A673 (cell line): ENCODE data around the gene KIF26B. TPM values are rescaled to one million over a fixed set of nuclear protein-coding genes. Genes with fewer than 3 reads are reported as not detected.

ENCODE experiments used
- BruUV-seq: library from RNA; stranded (reverse); fragments of 400-500 nt; replicated peaks from 2 replicates; lab custom pipeline; 2021; lab: Mats Ljungman, UMichigan
- CTCF ChIA-PET: fragments of 300-600 bp; sonication (Branson Sonifier 250); formaldehyde crosslinking; loops from one replicate; lab custom pipeline; 2022; ENCODE audit warnings: antibody characterized with exemption; lab: Charles Lee
- POLR2A ChIA-PET: fragments of 300-600 bp; sonication (Branson Sonifier 250); formaldehyde crosslinking; loops from one replicate; lab custom pipeline; 2022; ENCODE audit warnings: antibody characterized with exemption; ENCODE audit not compliant: low non-redundant PET; lab: Charles Lee
- DNase-seq: peaks from one replicate; pipeline ENCODE4 v3.0.0-alpha.2; 2015; ENCODE audit warnings: low spot score
- H3K27ac ChIP-seq: fragments of 200-600 bp; sonication (generic); 2 replicates; pipeline ENCODE4 v1.5.1; 2016; ENCODE audit warnings: mixed run types, low read depth, mild to moderate bottlenecking, mixed read lengths, antibody characterized with exemption, low read length; ENCODE audit not compliant: poor library complexity, severe bottlenecking
- H3K27me3 ChIP-seq: fragments of 200-600 bp; sonication (generic); replicated peaks from 2 replicates; pipeline ENCODE4 v1.6.1; 2017; ENCODE audit warnings: mixed run types, low read depth, mild to moderate bottlenecking, mixed read lengths, antibody characterized with exemption, low read length; ENCODE audit not compliant: insufficient read depth, poor library complexity
- H3K36me3 ChIP-seq: fragments of 200-600 bp; sonication (generic); 2 replicates; pipeline ENCODE4 v1.6.1; 2016; ENCODE audit warnings: mixed run types, mild to moderate bottlenecking, mixed read lengths, antibody characterized with exemption, low read length; ENCODE audit not compliant: insufficient read depth, poor library complexity, severe bottlenecking
- H3K4me1 ChIP-seq: fragments of 200-600 bp; sonication (generic); 2 replicates; pipeline ENCODE4 v1.6.1; 2017; ENCODE audit warnings: mixed run types, mild to moderate bottlenecking, mixed read lengths, antibody characterized with exemption, low read length; ENCODE audit not compliant: insufficient read depth, poor library complexity, severe bottlenecking
- H3K4me3 ChIP-seq: fragments of 200-600 bp; sonication (generic); 2 replicates; pipeline ENCODE4 v1.5.1; 2016; ENCODE audit warnings: low read depth, mixed run types, mild to moderate bottlenecking, mixed read lengths, low read length; ENCODE audit not compliant: poor library complexity, severe bottlenecking
- H3K9me3 ChIP-seq: fragments of 200-600 bp; sonication (generic); 2 replicates; pipeline ENCODE4 v1.6.1; 2016; ENCODE audit warnings: mixed run types, low read depth, mild to moderate bottlenecking, mixed read lengths, antibody characterized with exemption, low read length; ENCODE audit not compliant: poor library complexity, severe bottlenecking
- CTCF ChIP-seq: fragments of 300-800, 200-600 bp; sonication (generic); conservative IDR thresholded peaks from 2 replicates; pipeline ENCODE4 v1.5.1; 2017; ENCODE audit warnings: low read depth, mild to moderate bottlenecking, antibody characterized with exemption, low read length, moderate library complexity, mixed read lengths
- EZH2 ChIP-seq: fragments of 200-600 bp; sonication (generic); IDR thresholded peaks from 2 replicates; pipeline ENCODE4 v1.6.1; 2017; ENCODE audit warnings: borderline replicate concordance, low read depth, mild to moderate bottlenecking, mixed read lengths, antibody characterized with exemption, low read length; ENCODE audit not compliant: poor library complexity, severe bottlenecking
- intact Hi-C: fragments of 100-400 bp; cut with micrococcal nuclease; formaldehyde crosslinking; loops from one replicate; pipeline ENCODE4 v1.10.0; 2022; ENCODE audit not compliant: unreplicated experiment
- total RNA-seq: library from RNA; stranded (reverse); gene quantifications from 2 replicates; pipeline ENCODE4 v1.2.3, GENCODE V29; 2021

Gene KIF26B
- total RNA-seq, 1 experiment from 2014 or later, result not detected

- Histone ChIP-seq H3K4me3 (no peak overlapping the region), H3K27me3 (peaks cover 41% of the 10 kb centered on the region), H3K27ac (no peak overlapping the region), H3K4me1 (no peaks in the 10 kb centered on the region), H3K36me3 (no peaks in the 10 kb centered on the region), H3K9me3 (no peaks in the 10 kb centered on the region)
- CTCF ChIA-PET, result interaction anchor here (0.5 kb wide), 1 partner anchor 312 kb away, joined by 4 read pairs; no protein-coding TSS in a partner anchor
- POLR2A ChIA-PET, result no interaction called here
- no TSS peak for BruUV-seq
- TF ChIP-seq CTCF, result no peak
- TF ChIP-seq EZH2, result no peak
- intact Hi-C loops, result no loop called here
- DNase-seq, result no peak
Observed at GRCh38 chr1:245298781-245299180, 144.0 kb downstream of the KIF26B start.

GRCh38 chr1:245301162-245301580 is 146.4 kb downstream of the KIF26B start:
- no peaks in the 10 kb centered on the region for H3K9me3 ChIP-seq
- DNase-seq, result no peak
- H3K4me1 ChIP-seq, result no peaks in the 10 kb centered on the region
- ChIA-PET CTCF (no interaction called here), POLR2A (no interaction called here)
- no peak for TF ChIP-seq EZH2
- no peak for TF ChIP-seq CTCF
- H3K27me3 ChIP-seq, result peaks cover 34% of the 10 kb centered on the region
- intact Hi-C loops, result no loop called here
- no TSS peak for BruUV-seq
- no peaks in the 10 kb centered on the region for H3K36me3 ChIP-seq
- no peak overlapping the region for H3K27ac ChIP-seq
- no peak overlapping the region for H3K4me3 ChIP-seq

GRCh38 chr1:245301921-245302320 is 147.1 kb downstream of the KIF26B start:
- Histone ChIP-seq H3K36me3 (no peaks in the 10 kb centered on the region), H3K27ac (no peak overlapping the region), H3K4me3 (no peak overlapping the region), H3K4me1 (no peaks in the 10 kb centered on the region), H3K9me3 (no peaks in the 10 kb centered on the region), H3K27me3 (peaks cover 32% of the 10 kb centered on the region)
- CTCF ChIA-PET, result no interaction called here
- no peak for TF ChIP-seq CTCF
- no peak for TF ChIP-seq EZH2
- no peak for DNase-seq
- POLR2A ChIA-PET, result no interaction called here
- intact Hi-C loops, result no loop called here
- BruUV-seq, result no TSS peak
